HEK293 (cell line): ENCODE measurements around the gene CEP89.
A peak's percentile ranks its signal among the peaks of the same experiment; 100 is the strongest.

Experiments
- EGR2 ChIP-seq: fragments of 450-650 bp; formaldehyde crosslinking; IDR thresholded peaks from 2 replicates; pipeline ENCODE4 v1.5.1; 2016; ENCODE audit warnings: low read depth, missing biosample characterization, missing genetic modification characterization
- GFI1B ChIP-seq: fragments of 450-650 bp; formaldehyde crosslinking; IDR thresholded peaks from 2 replicates; pipeline ENCODE4 v1.5.1; 2016; ENCODE audit warnings: missing biosample characterization, missing genetic modification characterization
- IKZF3 ChIP-seq: fragments of 450-650 bp; IDR thresholded peaks from 2 replicates; pipeline ENCODE4 v1.5.0; 2018; ENCODE audit warnings: missing biosample characterization, mild to moderate bottlenecking, missing genetic modification characterization, moderate library complexity
- KLF16 ChIP-seq: fragments of 450-650 bp; formaldehyde crosslinking; IDR thresholded peaks from 2 replicates; pipeline ENCODE4 v1.5.1; 2017; ENCODE audit warnings: missing biosample characterization, missing genetic modification characterization
- MZF1 ChIP-seq: fragments of 450-650 bp; formaldehyde crosslinking; IDR thresholded peaks from 2 replicates; pipeline ENCODE4 v1.5.1; 2017; ENCODE audit warnings: missing biosample characterization, missing genetic modification characterization, borderline replicate concordance
- PATZ1 ChIP-seq: fragments of 450-650 bp; formaldehyde crosslinking; IDR thresholded peaks from 2 replicates; pipeline ENCODE4 v1.5.1; 2016; ENCODE audit warnings: missing biosample characterization, missing genetic modification characterization
- TCF7L2 ChIP-seq: IDR thresholded peaks from 2 replicates; pipeline ENCODE4 v1.6.1; 2011; ENCODE audit warnings: low read depth, mild to moderate bottlenecking, inconsistent platforms, low read length, moderate library complexity, borderline replicate concordance
- TRIM28 ChIP-seq: IDR thresholded peaks from 2 replicates; pipeline ENCODE4 v1.6.1; 2011; ENCODE audit warnings: low read length, control low read depth, borderline replicate concordance
- WT1 ChIP-seq: fragments of 450-650 bp; formaldehyde crosslinking; IDR thresholded peaks from 2 replicates; pipeline ENCODE4 v1.5.1; 2016; ENCODE audit warnings: missing biosample characterization, missing genetic modification characterization
- YY1 ChIP-seq: fragments of 450-650 bp; formaldehyde crosslinking; IDR thresholded peaks from 2 replicates; pipeline ENCODE4 v1.5.1; 2018; ENCODE audit warnings: missing biosample characterization, missing genetic modification characterization
- ZBTB17 ChIP-seq: fragments of 450-650 bp; formaldehyde crosslinking; IDR thresholded peaks from 2 replicates; pipeline ENCODE4 v1.5.1; 2016; ENCODE audit warnings: missing biosample characterization, missing genetic modification characterization
- ZBTB44 ChIP-seq: fragments of 450-650 bp; IDR thresholded peaks from 2 replicates; pipeline ENCODE4 v1.5.1; 2018; ENCODE audit warnings: missing biosample characterization, mild to moderate bottlenecking, missing genetic modification characterization
- ZBTB8A ChIP-seq: fragments of 450-650 bp; formaldehyde crosslinking; IDR thresholded peaks from 2 replicates; pipeline ENCODE4 v1.5.1; 2016; ENCODE audit warnings: missing biosample characterization, missing genetic modification characterization
- ZNF121 ChIP-seq: fragments of 450-650 bp; formaldehyde crosslinking; IDR thresholded peaks from 2 replicates; pipeline ENCODE4 v1.5.1; 2016; ENCODE audit warnings: missing biosample characterization, missing genetic modification characterization
- ZNF132 ChIP-seq: fragments of 450-650 bp; formaldehyde crosslinking; IDR thresholded peaks from 2 replicates; pipeline ENCODE4 v1.5.1; 2017; ENCODE audit warnings: missing biosample characterization, missing genetic modification characterization, borderline replicate concordance
- ZNF146 ChIP-seq: fragments of 450-650 bp; formaldehyde crosslinking; IDR thresholded peaks from 2 replicates; pipeline ENCODE4 v1.5.1; 2016; ENCODE audit warnings: missing biosample characterization, missing genetic modification characterization
- ZNF155 ChIP-seq: fragments of 450-650 bp; formaldehyde crosslinking; IDR thresholded peaks from 2 replicates; pipeline ENCODE4 v1.5.1; 2016; ENCODE audit warnings: missing biosample characterization, missing genetic modification characterization
- ZNF2 ChIP-seq: fragments of 450-650 bp; formaldehyde crosslinking; IDR thresholded peaks from 2 replicates; pipeline ENCODE4 v1.5.1; 2016; ENCODE audit warnings: missing biosample characterization, missing genetic modification characterization
- ZNF202 ChIP-seq: fragments of 450-650 bp; formaldehyde crosslinking; IDR thresholded peaks from 2 replicates; pipeline ENCODE4 v1.5.1; 2016; ENCODE audit warnings: missing biosample characterization, missing genetic modification characterization, borderline replicate concordance
- ZNF24 ChIP-seq: fragments of 450-650 bp; formaldehyde crosslinking; IDR thresholded peaks from 2 replicates; pipeline ENCODE4 v1.5.1; 2016; ENCODE audit warnings: missing biosample characterization, missing genetic modification characterization
- ZNF366 ChIP-seq: fragments of 450-650 bp; formaldehyde crosslinking; conservative IDR thresholded peaks from 2 replicates; pipeline ENCODE4 v1.5.1; 2016; ENCODE audit warnings: missing biosample characterization, missing genetic modification characterization
- ZNF416 ChIP-seq: fragments of 450-650 bp; formaldehyde crosslinking; IDR thresholded peaks from 2 replicates; pipeline ENCODE4 v1.5.1; 2016; ENCODE audit warnings: missing biosample characterization, missing genetic modification characterization
- ZNF501 ChIP-seq: fragments of 450-650 bp; formaldehyde crosslinking; IDR thresholded peaks from 2 replicates; pipeline ENCODE4 v1.5.1; 2016; ENCODE audit warnings: missing biosample characterization, missing genetic modification characterization
- ZNF571 ChIP-seq: fragments of 450-650 bp; formaldehyde crosslinking; IDR thresholded peaks from 2 replicates; pipeline ENCODE4 v1.5.0; 2017; ENCODE audit warnings: missing biosample characterization, missing genetic modification characterization
- ZNF623 ChIP-seq: fragments of 450-650 bp; formaldehyde crosslinking; IDR thresholded peaks from 2 replicates; pipeline ENCODE4 v1.5.1; 2016; ENCODE audit warnings: missing biosample characterization, missing genetic modification characterization
- ZNF639 ChIP-seq: fragments of 450-650 bp; formaldehyde crosslinking; IDR thresholded peaks from 2 replicates; pipeline ENCODE4 v1.5.1; 2016; ENCODE audit warnings: missing biosample characterization, missing genetic modification characterization
- ZNF692 ChIP-seq: fragments of 450-650 bp; formaldehyde crosslinking; IDR thresholded peaks from 2 replicates; pipeline ENCODE4 v1.5.1; 2016; ENCODE audit warnings: missing biosample characterization, missing genetic modification characterization
- ZNF701 ChIP-seq: fragments of 450-650 bp; formaldehyde crosslinking; IDR thresholded peaks from 2 replicates; pipeline ENCODE4 v1.5.1; 2016; ENCODE audit warnings: missing biosample characterization, missing genetic modification characterization
- ZSCAN18 ChIP-seq: fragments of 450-650 bp; formaldehyde crosslinking; IDR thresholded peaks from 2 replicates; pipeline ENCODE4 v1.5.1; 2016; ENCODE audit warnings: missing biosample characterization, missing genetic modification characterization
- ZSCAN23 ChIP-seq: fragments of 450-650 bp; formaldehyde crosslinking; IDR thresholded peaks from 2 replicates; pipeline ENCODE4 v1.5.1; 2016; ENCODE audit warnings: missing biosample characterization, missing genetic modification characterization
- ZSCAN5A ChIP-seq: fragments of 450-650 bp; formaldehyde crosslinking; IDR thresholded peaks from 2 replicates; pipeline ENCODE4 v1.5.1; 2016; ENCODE audit warnings: missing biosample characterization, missing genetic modification characterization

The CEP89 gene

GRCh38 chr19:32971715-32972540 is at the start of gene CEP89, which contains the start of gene FAAP24 (continued):
- peak; percentile 74 for TF ChIP-seq ZSCAN23
- no peak for TF ChIP-seq ZNF571 (tag by site-specific recombination)
- peak; percentile 40 for TF ChIP-seq ZNF623 (tag by site-specific recombination)
- TF ChIP-seq WT1 (tag by site-specific recombination): peak; percentile 31
- TF ChIP-seq YY1 (tag by site-specific recombination): peak; percentile 50
- no peak; the same call in 1 of the 2 replicates for TF ChIP-seq ZNF501 (tag by site-specific recombination)
- TF ChIP-seq ZNF202: no peak
- TF ChIP-seq GFI1B (tag by site-specific recombination): 0 out of 2 replicates have a peak, but pooled peaks have one; percentile 53
- TF ChIP-seq ZNF639 (tag by site-specific recombination): peak; percentile 79
- no peak for TF ChIP-seq ZNF132 (tag by site-specific recombination)
- TF ChIP-seq ZNF366 (tag by site-specific recombination): no peak; the same call in 1 of the 2 replicates
- peak; percentile 74; the same call in 1 of the 2 replicates for TF ChIP-seq ZBTB44 (tag by site-specific recombination)
- TF ChIP-seq ZNF416 (tag by site-specific recombination): 0 out of 2 replicates have a peak, but pooled peaks have one; percentile 65
- peak; percentile 99 for TF ChIP-seq ZBTB17 (tag by site-specific recombination)
- TF ChIP-seq ZNF692 (tag by site-specific recombination): peak; percentile 77
- TF ChIP-seq ZNF2: peak; percentile 95
- 0 out of 2 replicates have a peak, but pooled peaks have one; percentile 58 for TF ChIP-seq MZF1 (tag by site-specific recombination)
- peak; percentile 86 for TF ChIP-seq PATZ1 (tag by site-specific recombination)
- 0 out of 2 replicates have a peak, but pooled peaks have one; percentile 76 for TF ChIP-seq ZSCAN18 (tag by site-specific recombination)
- peak; percentile 84 for TF ChIP-seq ZNF24 (tag by site-specific recombination)
- TF ChIP-seq ZBTB8A (tag by site-specific recombination): peak; percentile 71
- peak; percentile 51 for TF ChIP-seq ZSCAN5A (tag by site-specific recombination)
- no peak for TF ChIP-seq ZNF155
- TF ChIP-seq TRIM28: 0 out of 2 replicates have a peak, but pooled peaks have one; percentile 17
- TF ChIP-seq EGR2 (tag by site-specific recombination): peak; percentile 61
- peak; percentile 34; the same call in 1 of the 2 replicates for TF ChIP-seq ZNF146 (tag by site-specific recombination)
- no peak; the same call in none of the 2 replicates for TF ChIP-seq ZNF121
- peak; percentile 94 for TF ChIP-seq KLF16 (tag by site-specific recombination)
- peak; percentile 59; the same call in 1 of the 2 replicates for TF ChIP-seq IKZF3
- TF ChIP-seq ZNF701 (tag by site-specific recombination): no peak
- TF ChIP-seq TCF7L2: peak; percentile 42; the same call in 1 of the 2 replicates
